GM21423 (cell line): ENCODE data around the gene SH2D7.

Source experiments
- ATAC-seq: cut with Tn5 transposase; IDR thresholded peaks from one replicate; pipeline ENCODE4 v1.9.1; 2021; ENCODE audit warnings: mild to moderate bottlenecking, moderate library complexity; ENCODE audit not compliant: unreplicated experiment

Gene SH2D7

GRCh38 chr15:78092261-78093041 lies at the start of gene SH2D7:
TSS of gene SH2D7 (plus strand) at chr15:78092561. CDS start at chr15:78092585, 24 bp downstream.
- ATAC-seq, result no peak

GRCh38 chr15:78044407-78045155 lies 47.8 kb upstream of the SH2D7 start:
- ATAC-seq, result no peak

- ATAC-seq, result no peak
These were observed 47.2 kb upstream of the SH2D7 start for GRCh38 chr15:78045189-78045588.

- ATAC-seq, result no peak
These were observed 45.5 kb upstream of the SH2D7 start for GRCh38 chr15:78046796-78047341.

- no peak for ATAC-seq
These were observed 44.4 kb upstream of the SH2D7 start for GRCh38 chr15:78047761-78048627.

- no peak for ATAC-seq
These were observed 43.8 kb upstream of the SH2D7 start for GRCh38 chr15:78048628-78048920.

GRCh38 chr15:78049691-78050440 lies 42.5 kb upstream of the SH2D7 start:
- peak; percentile 75 for ATAC-seq

GRCh38 chr15:78050441-78050809 lies 41.9 kb upstream of the SH2D7 start:
- peak; percentile 30 for ATAC-seq

GRCh38 chr15:78050826-78051225 lies 41.5 kb upstream of the SH2D7 start:
- ATAC-seq, result no peak

- no peak for ATAC-seq
These were observed 40.8 kb upstream of the SH2D7 start for GRCh38 chr15:78051596-78051995.

GRCh38 chr15:78052001-78052401 lies 40.4 kb upstream of the SH2D7 start:
- no peak for ATAC-seq

- no peak for ATAC-seq
These were observed 39.8 kb upstream of the SH2D7 start for GRCh38 chr15:78052545-78052944.

GRCh38 chr15:78054518-78054917 lies 37.8 kb upstream of the SH2D7 start:
- no peak for ATAC-seq

GRCh38 chr15:78054966-78055365 lies 37.4 kb upstream of the SH2D7 start:
- no peak for ATAC-seq

GRCh38 chr15:78055919-78056713 lies 36.2 kb upstream of the SH2D7 start:
- peak; percentile 17 for ATAC-seq

GRCh38 chr15:78056714-78057269 lies 35.6 kb upstream of the SH2D7 start:
- ATAC-seq, result peak; percentile 33

- ATAC-seq, result no peak
These were observed 34.6 kb upstream of the SH2D7 start for GRCh38 chr15:78057803-78058202.

- ATAC-seq, result no peak
These were observed 33.9 kb upstream of the SH2D7 start for GRCh38 chr15:78058401-78058935.
